Epithelial cell of proximal tubule (primary cell): ENCODE data around the gene PPP1R16B. TPM values are rescaled to one million over a fixed set of nuclear protein-coding genes. Genes with fewer than 3 reads are reported as not detected.

Experiments used
- DNase-seq: peaks from one replicate; pipeline ENCODE4 v3.0.0-alpha.2; 2011; ENCODE audit warnings: low read depth
- H3K4me3 ChIP-seq: 2 replicates; pipeline ENCODE4 v1.5.1; 2011; ENCODE audit warnings: low read depth, mild to moderate bottlenecking, low read length
- CTCF ChIP-seq: conservative IDR thresholded peaks from 2 replicates; pipeline ENCODE4 v1.5.1; 2012; ENCODE audit warnings: low read depth, mild to moderate bottlenecking, low read length
- total RNA-seq: library from RNA; depleted of rRNA; stranded (reverse); fragments of >200 nt; gene quantifications from 2 replicates; pipeline ENCODE4 v1.2.3, GENCODE V29; 2015

Gene PPP1R16B
- total RNA-seq, 1 donor from 2014 or later = not detected

DNA sequence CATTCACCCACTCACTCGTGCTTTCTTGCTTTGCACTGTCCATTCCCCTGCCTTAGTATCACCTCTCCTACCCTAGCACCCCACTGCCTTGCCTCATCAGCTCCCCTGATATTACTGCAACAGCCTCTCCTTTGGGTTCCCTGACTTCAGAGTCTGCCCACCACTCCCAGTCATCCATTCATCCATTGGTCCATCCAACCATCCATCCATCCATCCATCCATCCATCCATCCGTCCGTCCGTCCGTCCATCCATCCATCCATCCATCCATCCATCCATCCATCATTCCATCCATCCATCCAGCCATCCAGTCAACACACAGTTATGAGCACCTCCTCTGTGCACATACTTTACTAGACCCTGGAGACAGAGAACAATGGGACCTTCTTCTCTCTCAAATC is 97.8 kb downstream of the PPP1R16B start:
- DNase-seq = no peak
- no peak for TF ChIP-seq CTCF
- H3K4me3 ChIP-seq = no peak overlapping the region

DNA sequence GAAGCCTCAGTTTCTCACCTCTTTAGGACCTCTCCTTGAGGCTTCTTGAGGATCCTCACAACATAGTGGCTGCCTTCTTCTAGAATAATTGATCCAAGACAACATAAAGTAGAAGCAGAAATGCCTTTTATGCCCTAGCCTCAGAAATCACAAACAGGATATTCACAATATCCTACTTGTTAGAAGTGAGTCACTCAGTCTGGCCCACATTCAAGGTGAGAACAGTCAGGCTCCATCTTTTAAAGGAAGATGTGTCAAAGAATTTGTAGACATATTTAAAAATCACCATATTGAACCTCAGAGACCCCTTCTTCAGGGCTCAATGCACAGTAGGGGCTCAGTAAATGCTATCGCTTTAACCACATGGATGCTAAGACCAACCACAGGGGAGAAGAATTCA is 99.9 kb downstream of the PPP1R16B start:
- no peak for DNase-seq
- no peak overlapping the region for H3K4me3 ChIP-seq
- TF ChIP-seq CTCF = no peak

DNA sequence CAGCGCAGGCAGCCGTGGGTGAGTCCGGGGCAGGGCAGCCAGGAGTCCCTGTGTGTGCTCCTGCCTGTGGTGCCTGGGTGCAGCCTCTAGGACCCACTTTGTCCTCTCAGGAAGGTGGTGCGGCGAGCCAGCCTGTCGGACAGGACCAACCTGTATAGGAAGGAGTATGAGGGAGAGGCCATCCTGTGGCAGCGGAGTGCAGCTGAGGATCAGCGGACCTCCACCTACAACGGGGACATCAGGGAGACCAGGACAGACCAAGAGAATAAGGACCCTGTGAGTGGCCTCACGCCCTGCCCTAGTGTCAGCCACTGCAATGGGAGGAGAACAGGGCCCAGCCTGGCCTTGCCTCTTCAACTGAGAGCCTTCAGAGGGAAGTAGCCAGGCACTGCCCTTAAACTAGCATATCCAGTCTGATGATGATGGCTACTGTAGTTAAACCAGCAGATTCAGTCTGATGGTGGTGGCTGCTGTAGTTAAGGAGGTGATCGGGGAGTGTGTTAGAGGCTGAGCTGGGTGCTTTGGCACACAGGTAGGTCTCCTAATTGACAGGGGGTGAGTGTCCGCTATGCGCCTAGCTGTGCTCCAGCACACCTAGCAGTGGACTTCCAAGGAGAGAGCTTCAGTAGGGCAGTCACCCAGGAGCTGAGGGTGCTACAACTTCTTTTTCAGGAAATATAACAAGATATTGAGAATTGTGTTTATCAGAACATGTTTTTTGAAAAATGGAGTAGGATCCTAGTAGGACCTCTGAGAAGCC is 102.6 kb downstream of the PPP1R16B start:
- H3K4me3 ChIP-seq = no peak overlapping the region
- no peak for DNase-seq
- TF ChIP-seq CTCF = no peak

GRCh38 chr20:38915355-38915754 is 109.9 kb downstream of the PPP1R16B start:
- TF ChIP-seq CTCF = no peak
- no peak overlapping the region for H3K4me3 ChIP-seq
- no peak for DNase-seq

DNA sequence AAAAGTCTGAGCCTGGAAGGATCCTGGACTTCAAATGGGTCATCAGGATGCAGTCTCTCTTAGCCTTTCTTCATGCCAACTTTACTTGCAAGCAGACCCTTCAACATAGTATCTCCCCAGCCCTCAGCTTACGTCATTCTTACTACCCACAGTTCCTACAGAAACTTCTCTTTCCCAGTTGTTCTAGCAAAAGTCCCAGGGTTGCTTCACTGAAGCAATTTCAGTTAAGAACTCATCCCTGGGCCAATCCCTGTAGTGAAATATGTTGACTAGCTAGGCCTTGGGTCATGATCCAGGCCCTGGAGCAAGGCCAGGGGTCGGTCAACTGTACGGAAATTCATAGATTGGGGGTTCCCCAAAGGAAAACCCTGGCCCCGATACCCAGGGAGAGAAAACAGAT is 112.2 kb downstream of the PPP1R16B start:
- DNase-seq = no peak
- no peak overlapping the region for H3K4me3 ChIP-seq
- TF ChIP-seq CTCF = no peak

DNA sequence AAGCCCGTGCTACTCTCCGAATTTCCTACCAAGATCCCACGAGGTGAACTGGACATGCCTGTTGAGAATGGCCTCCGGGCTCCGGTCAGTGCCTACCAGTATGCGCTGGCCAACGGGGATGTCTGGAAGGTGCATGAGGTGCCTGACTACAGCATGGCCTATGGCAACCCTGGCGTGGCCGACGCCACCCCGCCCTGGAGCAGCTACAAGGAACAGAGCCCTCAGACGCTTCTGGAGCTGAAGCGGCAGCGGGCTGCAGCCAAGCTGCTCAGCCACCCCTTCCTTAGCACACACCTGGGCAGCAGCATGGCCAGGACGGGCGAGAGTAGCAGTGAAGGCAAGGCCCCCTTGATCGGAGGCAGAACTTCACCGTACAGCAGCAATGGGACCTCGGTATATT is 112.7 kb downstream of the PPP1R16B start:
- H3K4me3 ChIP-seq = no peak overlapping the region
- no peak for TF ChIP-seq CTCF
- no peak for DNase-seq

GRCh38 chr20:38919683-38920082 is 114.2 kb downstream of the PPP1R16B start:
- no peak overlapping the region for H3K4me3 ChIP-seq
- DNase-seq = no peak
- no peak for TF ChIP-seq CTCF
